OCI-LY1 (cell line): ENCODE measurements around the gene ETV1.

Experiments
- CTCF ChIP-seq: fragments of 200-600 bp; sonication (generic), shearing (Covaris generic); IDR thresholded peaks from 2 replicates; pipeline ENCODE4 v1.5.1; 2017; ENCODE audit warnings: mild to moderate bottlenecking, antibody characterized with exemption, low read length, moderate library complexity, mixed read lengths
- EZH2 ChIP-seq: fragments of 200-600 bp; sonication (generic), shearing (Covaris generic); IDR thresholded peaks from 2 replicates; pipeline ENCODE4 v1.8.0; 2017; ENCODE audit warnings: borderline replicate concordance, mixed run types, mild to moderate bottlenecking, antibody characterized with exemption, low read length, moderate library complexity, mixed read lengths

- TF ChIP-seq CTCF (no peak), EZH2 (no peak)
Measured at GRCh38 chr7:13907831-13908230, 81.6 kb downstream of the ETV1 start.
